NCI-H2171 (cell line): ENCODE measurements around the gene LTBP2.

Experiments used
- DNase-seq: peaks from one replicate; lab custom pipeline; 2025; lab: John Stamatoyannopoulos, UW

Gene LTBP2

GRCh38 chr14:74571901-74572725 lies 39.9 kb downstream of the LTBP2 start:
- peak; percentile 2 for DNase-seq

DNA sequence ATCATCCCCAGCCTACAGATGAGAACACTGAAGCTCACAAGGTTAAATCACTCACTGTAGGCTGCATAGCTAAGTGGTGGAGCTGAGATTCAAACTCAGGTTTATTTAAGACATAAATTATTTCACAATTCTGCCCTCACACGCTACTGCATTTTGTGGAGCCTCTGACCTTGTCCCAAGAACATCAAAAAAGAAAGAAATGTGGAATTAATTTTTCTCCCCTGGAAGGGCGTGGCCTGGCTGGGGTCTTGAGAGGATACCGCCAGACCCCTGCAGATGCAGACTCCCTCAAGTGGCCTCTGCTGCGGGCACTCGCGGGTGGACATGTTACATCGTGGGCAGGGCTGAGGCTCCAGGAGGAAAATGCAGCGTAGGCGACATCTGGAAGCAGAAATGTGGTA lies 40.6 kb downstream of the LTBP2 start:
- no peak for DNase-seq

- no peak for DNase-seq
Measured at GRCh38 chr14:74570696-74571095, 41.3 kb downstream of the LTBP2 start.

DNA sequence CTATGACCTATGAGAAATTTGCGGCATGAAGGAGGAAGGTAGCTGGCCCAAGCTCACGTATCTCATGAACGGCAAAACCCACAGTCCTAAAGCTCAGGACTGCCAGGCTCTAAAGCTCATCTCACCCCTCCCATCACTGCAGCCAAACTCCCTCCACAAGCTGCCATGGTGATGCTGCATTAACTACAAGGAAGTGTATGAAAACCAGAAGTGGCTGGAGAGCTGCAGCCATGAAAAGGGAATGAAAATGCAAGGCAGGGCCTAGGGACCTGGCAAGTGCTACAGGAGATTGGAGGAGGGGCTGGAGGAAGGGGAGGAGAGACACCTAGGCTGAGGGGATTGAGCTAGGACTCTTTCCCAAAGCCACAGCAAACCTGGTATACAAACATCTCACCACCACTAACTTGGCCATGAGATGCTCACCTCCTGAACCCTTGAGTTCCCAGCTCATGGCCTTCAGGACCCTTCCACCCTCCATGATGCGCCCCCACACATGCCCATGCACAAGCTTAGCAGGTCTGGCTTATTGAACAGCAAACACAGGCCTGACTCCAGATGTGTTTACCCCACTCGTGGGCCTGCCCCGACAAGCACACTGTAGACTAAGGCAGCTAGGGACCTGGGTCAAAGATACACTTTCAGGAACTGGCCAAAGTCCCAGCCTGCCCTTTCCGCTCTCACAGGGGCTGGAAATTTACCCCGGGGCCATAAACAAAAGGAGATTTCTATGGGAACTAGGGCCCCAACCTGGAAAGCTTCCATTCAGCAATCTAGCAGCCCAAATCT lies 42.0 kb downstream of the LTBP2 start:
- no peak for DNase-seq

- no peak for DNase-seq
Measured at GRCh38 chr14:74569387-74569786, 42.6 kb downstream of the LTBP2 start.

- DNase-seq = no peak
Measured at GRCh38 chr14:74568911-74569310, 43.1 kb downstream of the LTBP2 start.

DNA sequence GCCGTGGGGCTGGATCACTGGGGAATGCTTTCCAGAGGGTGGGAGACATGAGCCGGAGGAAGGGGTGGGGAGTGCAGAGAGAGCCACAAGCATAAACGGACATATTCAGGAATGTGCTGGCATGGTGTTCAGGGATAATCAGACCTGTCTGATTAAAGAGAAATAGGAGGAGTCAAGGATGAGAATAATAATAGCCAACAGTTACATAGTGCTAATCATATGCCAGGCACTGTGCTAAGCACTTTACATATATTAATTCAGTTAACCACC lies 43.7 kb downstream of the LTBP2 start:
- DNase-seq = no peak

- no peak for DNase-seq
Measured at GRCh38 chr14:74567646-74568379, 44.2 kb downstream of the LTBP2 start.

DNA sequence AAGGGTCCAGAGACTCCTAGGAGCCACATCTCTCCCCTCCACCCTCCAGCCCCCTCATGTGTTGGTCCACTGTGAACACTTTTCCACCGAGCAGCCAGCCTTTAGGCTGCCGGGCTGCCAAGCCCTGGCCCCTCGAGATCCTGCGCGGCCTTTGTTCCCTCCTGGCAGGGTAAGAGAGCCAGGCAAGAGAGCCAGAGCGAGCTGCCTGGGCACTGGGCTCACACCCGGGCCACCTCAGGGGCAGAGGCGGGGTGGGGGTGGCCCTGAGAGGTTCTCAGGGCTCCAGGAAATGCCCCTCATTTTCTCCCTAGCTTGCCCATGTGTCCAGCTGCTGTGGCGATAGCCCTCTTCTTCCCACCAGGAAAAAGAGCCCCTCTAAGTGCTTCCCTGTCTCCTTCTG lies 44.8 kb downstream of the LTBP2 start:
- no peak for DNase-seq

DNA sequence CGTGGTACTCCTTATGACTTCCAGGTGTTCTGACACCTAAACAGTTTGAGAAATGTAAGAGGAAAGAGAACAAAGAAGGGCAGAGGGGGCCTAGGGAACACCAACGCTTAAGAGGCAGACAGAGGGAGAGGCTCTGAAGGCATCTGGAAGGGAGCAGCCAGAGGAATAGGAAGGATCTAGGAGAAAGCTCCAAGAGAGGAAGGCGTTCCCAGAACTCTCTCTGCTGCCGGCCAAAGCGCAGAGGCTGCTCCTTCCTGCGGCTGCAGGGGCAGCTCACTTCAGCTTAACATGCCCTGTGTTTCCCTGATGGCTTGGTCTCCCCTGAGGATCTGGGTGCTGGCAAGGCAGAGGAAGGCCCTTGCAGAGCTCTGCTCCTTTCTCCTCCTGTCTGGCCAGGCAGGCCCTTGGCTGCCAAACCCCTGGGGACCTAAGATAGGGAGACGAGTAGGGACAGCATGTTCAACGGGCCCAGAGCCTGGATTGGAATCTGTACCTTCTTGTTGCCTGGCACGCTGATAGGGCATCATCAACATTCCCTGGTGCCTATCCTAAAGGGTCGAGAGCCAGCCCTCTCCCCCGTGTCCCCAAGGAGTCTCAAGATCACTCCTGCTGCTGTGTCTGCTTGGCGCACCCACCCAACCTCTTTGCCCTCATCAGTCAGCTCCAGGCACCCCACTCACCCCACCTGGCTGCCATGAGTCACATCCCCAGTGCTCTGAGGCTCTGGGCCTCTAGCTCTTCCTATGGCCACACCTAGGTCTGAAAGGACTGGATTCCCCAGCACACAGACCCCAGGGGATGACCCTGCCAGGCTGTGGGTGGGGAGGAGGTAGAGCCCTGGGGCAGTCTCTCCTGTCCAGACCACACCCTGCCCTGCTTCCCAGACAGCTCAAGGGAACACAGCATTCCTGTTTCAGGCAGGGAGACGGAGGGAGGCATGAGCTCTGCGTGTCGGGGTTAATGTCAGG lies 45.6 kb downstream of the LTBP2 start:
- DNase-seq = no peak

DNA sequence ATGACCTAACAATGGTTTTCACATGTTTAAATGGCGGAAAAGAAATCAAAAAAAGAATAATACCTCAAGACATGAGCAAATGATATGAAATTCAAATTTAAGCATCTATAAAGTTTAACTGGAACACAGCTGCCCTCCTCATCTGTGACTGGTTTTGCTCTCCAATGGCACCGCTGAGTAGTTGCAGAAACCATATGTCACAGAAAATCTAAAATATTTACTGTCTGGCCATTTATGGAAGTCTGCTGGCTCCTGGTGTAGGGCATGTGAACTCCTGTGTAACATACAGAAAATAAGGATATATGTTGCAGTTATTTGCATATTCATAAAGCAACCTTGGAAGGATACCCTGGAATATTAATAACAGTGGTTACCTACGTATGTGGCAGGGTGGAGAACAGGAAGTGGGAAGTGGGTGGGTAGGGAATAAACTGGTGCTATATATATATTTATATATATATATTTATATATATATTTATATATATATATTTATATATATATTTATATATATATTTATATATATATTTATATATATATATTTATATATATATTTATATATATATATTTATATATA lies 48.4 kb downstream of the LTBP2 start:
- DNase-seq = peak; percentile 9

DNA sequence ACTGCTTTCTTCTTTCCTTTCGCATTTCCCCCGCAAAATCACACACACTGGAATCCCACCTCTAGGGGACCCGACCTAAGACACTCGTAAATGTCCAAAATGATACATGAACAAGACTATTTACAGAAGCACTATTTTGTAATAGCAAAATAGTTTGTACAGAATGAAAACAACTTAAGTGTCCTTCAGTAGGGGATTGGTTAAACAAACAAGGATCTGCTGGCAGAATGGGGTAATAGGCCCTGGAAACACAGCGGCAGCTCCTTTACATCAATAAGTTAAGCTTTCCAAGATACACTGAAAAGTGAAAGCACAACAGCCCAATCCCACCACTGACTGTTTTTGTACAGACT lies 48.8 kb downstream of the LTBP2 start:
- DNase-seq = no peak

- no peak for DNase-seq
Measured at GRCh38 chr14:74562515-74563232, 49.4 kb downstream of the LTBP2 start.

GRCh38 chr14:74558655-74559054 lies 53.4 kb downstream of the LTBP2 start:
- no peak for DNase-seq

GRCh38 chr14:74557691-74558090 lies 54.3 kb downstream of the LTBP2 start:
- DNase-seq = no peak

GRCh38 chr14:74555476-74556050 lies 56.5 kb downstream of the LTBP2 start:
- no peak for DNase-seq

GRCh38 chr14:74554742-74555362 lies 57.2 kb downstream of the LTBP2 start:
- DNase-seq = no peak

- DNase-seq = no peak
Measured at GRCh38 chr14:74552623-74553022, 59.4 kb downstream of the LTBP2 start.

DNA sequence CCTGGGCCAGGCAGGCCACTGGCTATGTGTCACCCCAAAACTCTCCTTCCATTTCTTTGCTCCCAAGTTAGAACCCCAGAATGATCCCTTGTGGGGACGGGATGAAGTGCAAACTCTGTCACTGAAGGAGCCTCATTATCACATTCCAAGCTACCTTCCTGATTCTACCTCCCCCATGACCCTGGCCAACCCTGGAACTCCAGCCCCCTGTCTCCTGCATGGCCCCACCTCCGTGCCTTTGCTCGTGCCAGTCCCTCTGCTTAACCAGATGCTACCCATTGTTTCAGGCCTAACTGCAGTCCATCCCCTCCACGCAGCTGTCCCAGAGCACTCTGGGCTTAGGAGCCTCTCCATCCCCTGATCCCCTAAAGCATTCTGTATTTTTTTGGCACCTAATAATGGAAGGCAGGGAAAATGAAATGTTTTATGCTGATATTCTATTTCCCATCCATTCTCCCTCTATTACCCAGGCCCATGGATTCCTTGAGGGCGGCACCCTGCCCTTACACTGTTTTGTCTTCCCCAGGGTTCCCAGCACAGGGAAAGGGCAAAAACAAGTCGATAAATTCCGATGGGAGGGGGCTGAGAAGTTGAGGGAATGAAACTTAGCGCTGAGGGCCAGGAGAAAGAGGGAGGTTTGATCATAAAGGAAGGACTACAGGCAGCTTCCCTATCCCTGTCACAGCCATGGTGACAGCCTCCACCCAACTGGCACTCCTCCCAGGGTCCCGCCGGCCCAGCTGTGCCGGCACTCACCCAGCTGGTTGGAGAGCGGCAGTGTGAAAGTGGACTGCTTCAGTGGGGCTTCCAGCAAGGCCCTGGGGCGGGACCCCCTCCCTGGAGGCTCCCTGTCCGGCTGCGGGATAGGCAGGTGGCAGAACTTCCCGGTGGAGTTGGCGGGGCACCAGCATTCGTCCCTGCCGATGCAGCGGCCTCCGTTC lies 60.3 kb downstream of the LTBP2 start:
- no peak for DNase-seq
